ENCODE results near the gene AHDC1. TPM values are rescaled to one million over a fixed set of nuclear protein-coding genes. Genes with fewer than 3 reads are reported as not detected.

Gene AHDC1
- total and polyA plus RNA-seq, 10 of the 15 experiments (the other 5 are each of a cell fraction or from before 2014, with no cell fraction given), result 0.21 to 13.0 (median 1.4) TPM

- TF ChIP-seq CUX1 (IDR thresholded peaks at IDR 0.05; ENCODE audit: insufficient replicate concordance, low read depth, low read length) (no peak), JUNB (IDR thresholded peaks at IDR 0.05) (no peak), IKZF2 (IDR thresholded peaks at IDR 0.05) (peak in 1 of 2 experiments; percentile 37; a peak in 1 of 4 replicates), BCL3 (IDR thresholded peaks at IDR 0.05; ENCODE audit: borderline replicate concordance, insufficient read depth, low read depth, low read length, poor library complexity, severe bottlenecking) (no peak), HDGF (IDR thresholded peaks at IDR 0.05) (peak; percentile 75), TARDBP (IDR thresholded peaks at IDR 0.05; ENCODE audit: borderline replicate concordance) (no peak), SUPT20H (IDR thresholded peaks at IDR 0.05; ENCODE audit: borderline replicate concordance, control insufficient read depth, low read depth, low read length) (no peak), TCF3 (IDR thresholded peaks at IDR 0.05; ENCODE audit: borderline replicate concordance, insufficient read depth, low read depth, low read length) (no peak), SREBF1 (IDR thresholded peaks at IDR 0.05; ENCODE audit: low read length) (no peak), MAX (IDR thresholded peaks at IDR 0.05; ENCODE audit: low read depth, low read length) (no peak), ZNF207 (IDR thresholded peaks at IDR 0.05; ENCODE audit: borderline replicate concordance) (no peak), CBX5 (IDR thresholded peaks at IDR 0.05; ENCODE audit: low read depth) (no peak), MTA2 (IDR thresholded peaks at IDR 0.05; ENCODE audit: low read depth) (no peak), ETV6 (conservative IDR thresholded peaks at IDR 0.05 in 1 of 2, IDR thresholded peaks at IDR 0.05 in 1 of 2; ENCODE audit: borderline replicate concordance in 1 of 2, low read depth in 1 of 2) (no peak), TCF7 (IDR thresholded peaks at IDR 0.05; ENCODE audit: borderline replicate concordance) (no peak), ATF7 (IDR thresholded peaks at IDR 0.05; ENCODE audit: low read depth) (peak; percentile 28; the same call in 1 of the 2 replicates), MLLT1 (IDR thresholded peaks at IDR 0.05) (0 out of 2 replicates have a peak, but pooled peaks have one; percentile 44), MYC (IDR thresholded peaks at IDR 0.05; ENCODE audit: insufficient read depth, insufficient read length, insufficient replicate concordance, low read length, severe bottlenecking) (no peak), ESRRA (IDR thresholded peaks at IDR 0.05; ENCODE audit: low read length) (no peak)
Observed at GRCh38 chr1:27594564-27595510, 9.1 kb downstream of the AHDC1 start (continued).
